MM.1S (cell line): ENCODE data around the gene ARHGAP26.

Source experiments
- DNase-seq: peaks from one replicate; pipeline ENCODE4 v3.0.0-alpha.2; 2015
- H2AFZ ChIP-seq: fragments of 300-600 bp; sonication (generic); 2 replicates; pipeline ENCODE4 v1.6.0; 2016; ENCODE audit warnings: antibody characterized with exemption, low read length
- H3F3A ChIP-seq: fragments of 300-600 bp; sonication (generic); 2 replicates; pipeline ENCODE4 v1.6.1; 2016; ENCODE audit warnings: mild to moderate bottlenecking, antibody characterized with exemption, low read length, moderate library complexity, mixed read lengths; ENCODE audit not compliant: insufficient read depth
- H3K27ac ChIP-seq: fragments of 300-600 bp; sonication (generic); 2 replicates; pipeline ENCODE4 v1.5.1; 2016; ENCODE audit warnings: mild to moderate bottlenecking, low read length
- H3K27me3 ChIP-seq: fragments of 300-600 bp; sonication (generic); replicated peaks from 2 replicates; pipeline ENCODE4 v1.6.0; 2016; ENCODE audit warnings: low read length; ENCODE audit not compliant: insufficient read depth
- H3K36me3 ChIP-seq: fragments of 300-600 bp; sonication (generic); replicated peaks from 2 replicates; pipeline ENCODE4 v1.6.1; 2016; ENCODE audit warnings: mild to moderate bottlenecking, low read length, mixed read lengths; ENCODE audit not compliant: insufficient read depth
- H3K4me1 ChIP-seq: fragments of 300-600 bp; sonication (generic); 2 replicates; pipeline ENCODE4 v1.6.1; 2016; ENCODE audit warnings: low read length, mixed read lengths
- H3K4me2 ChIP-seq: fragments of 300-600 bp; sonication (generic); 2 replicates; pipeline ENCODE4 v1.6.0; 2016; ENCODE audit warnings: low read depth, low read length
- H3K4me3 ChIP-seq: fragments of 300-600 bp; sonication (generic); 2 replicates; pipeline ENCODE4 v1.5.1; 2016; ENCODE audit warnings: low read length, mixed read lengths
- H3K79me2 ChIP-seq: fragments of 300-600 bp; sonication (generic); 2 replicates; pipeline ENCODE4 v1.6.1; 2016; ENCODE audit warnings: mixed run types, low read length, mixed read lengths
- H3K9ac ChIP-seq: fragments of 300-600 bp; sonication (generic); 2 replicates; pipeline ENCODE4 v1.6.1; 2016; ENCODE audit warnings: low read length, mixed read lengths
- H3K9me2 ChIP-seq: fragments of 300-600 bp; sonication (generic); replicated peaks from 2 replicates; pipeline ENCODE4 v1.6.1; 2016; ENCODE audit warnings: mild to moderate bottlenecking, low read length, mixed read lengths; ENCODE audit not compliant: insufficient read depth
- H3K9me3 ChIP-seq: fragments of 300-600 bp; sonication (generic); replicated peaks from 2 replicates; pipeline ENCODE4 v1.6.1; 2016; ENCODE audit warnings: mild to moderate bottlenecking, low read length, mixed read lengths; ENCODE audit not compliant: insufficient read depth
- H4K20me1 ChIP-seq: fragments of 300-600 bp; sonication (generic); 2 replicates; pipeline ENCODE4 v1.6.1; 2016; ENCODE audit warnings: mild to moderate bottlenecking, low read length, moderate library complexity, mixed read lengths; ENCODE audit not compliant: insufficient read depth
- EZH2 ChIP-seq: fragments of 300-600 bp; sonication (generic); optimal IDR thresholded peaks from 2 replicates; pipeline ENCODE3; 2017; ENCODE audit warnings: low read depth, mild to moderate bottlenecking, antibody characterized with exemption, low read length, mixed read lengths
- EZH2phosphoT487 ChIP-seq: fragments of 300-600 bp; sonication (generic); IDR thresholded peaks from 2 replicates; pipeline ENCODE4 v1.6.1; 2018; ENCODE audit warnings: antibody characterized with exemption, low read length
- TF ChIP-seq, protein P1 (sequence below): fragments of 300-600 bp; sonication (generic); IDR thresholded peaks from 2 replicates; pipeline ENCODE4 v1.5.1; 2016; ENCODE audit warnings: antibody characterized with exemption, low read length, mixed read lengths

Gene ARHGAP26

DNA sequence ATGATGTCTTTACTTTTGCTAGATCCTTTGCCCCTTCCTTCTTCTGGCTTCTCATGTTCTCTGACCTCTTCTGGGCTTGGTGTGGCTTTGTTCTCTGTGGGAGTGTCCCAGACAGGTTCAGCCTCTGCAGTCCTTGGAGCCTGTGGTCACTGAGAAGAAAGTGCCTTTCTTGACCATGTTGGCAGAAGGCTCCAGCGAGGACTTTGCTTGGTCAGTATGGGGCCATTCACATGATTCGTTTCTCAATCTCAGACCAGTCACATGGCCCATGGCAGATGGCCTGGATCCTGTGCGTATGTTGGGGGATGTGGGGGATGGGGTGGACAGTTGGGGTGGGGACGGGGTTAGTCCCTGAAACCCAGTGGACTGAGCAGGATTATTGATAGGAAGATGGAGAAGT, 274.1 kb downstream of the ARHGAP26 start:
- no peak overlapping the region for H3K4me2 ChIP-seq
- H3K36me3 ChIP-seq, result no peaks in the 10 kb centered on the region
- no peaks in the 10 kb centered on the region for H3K9me2 ChIP-seq

DNA sequence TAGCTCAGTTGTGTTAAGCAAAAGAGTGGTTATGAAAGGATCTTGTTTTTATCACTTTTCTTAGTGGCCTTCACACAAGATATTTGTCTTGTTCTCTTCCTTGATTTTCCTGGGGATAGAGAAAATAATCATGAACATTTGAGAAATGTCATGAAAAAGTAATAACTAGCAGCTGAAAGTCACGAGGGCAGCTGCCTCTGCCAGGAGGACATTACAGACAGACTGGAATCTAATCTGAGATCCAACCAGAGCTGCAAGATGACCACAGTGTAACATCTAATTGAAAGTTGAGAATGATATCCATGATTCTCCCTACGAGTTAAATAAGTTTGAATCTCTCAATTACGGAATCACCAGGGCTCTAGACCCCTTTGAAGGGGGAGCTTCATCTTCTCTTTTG, 274.9 kb downstream of the ARHGAP26 start:
- Histone ChIP-seq H3K9me3 (no peaks in the 10 kb centered on the region), H3K79me2 (no peaks in the 10 kb centered on the region), H3F3A (no peaks in the 10 kb centered on the region), H3K9me2 (no peaks in the 10 kb centered on the region), H2AFZ (no peak overlapping the region), H3K27me3 (no peaks in the 10 kb centered on the region), H3K9ac (no peak overlapping the region), H3K4me1 (peaks cover 6% of the 10 kb centered on the region; the same call in 1 of the 2 replicates), H3K4me2 (no peak overlapping the region), H3K36me3 (no peaks in the 10 kb centered on the region), H3K4me3 (no peak overlapping the region), H4K20me1 (no peaks in the 10 kb centered on the region), H3K27ac (no peak overlapping the region)
- TF ChIP-seq, protein P1, sequence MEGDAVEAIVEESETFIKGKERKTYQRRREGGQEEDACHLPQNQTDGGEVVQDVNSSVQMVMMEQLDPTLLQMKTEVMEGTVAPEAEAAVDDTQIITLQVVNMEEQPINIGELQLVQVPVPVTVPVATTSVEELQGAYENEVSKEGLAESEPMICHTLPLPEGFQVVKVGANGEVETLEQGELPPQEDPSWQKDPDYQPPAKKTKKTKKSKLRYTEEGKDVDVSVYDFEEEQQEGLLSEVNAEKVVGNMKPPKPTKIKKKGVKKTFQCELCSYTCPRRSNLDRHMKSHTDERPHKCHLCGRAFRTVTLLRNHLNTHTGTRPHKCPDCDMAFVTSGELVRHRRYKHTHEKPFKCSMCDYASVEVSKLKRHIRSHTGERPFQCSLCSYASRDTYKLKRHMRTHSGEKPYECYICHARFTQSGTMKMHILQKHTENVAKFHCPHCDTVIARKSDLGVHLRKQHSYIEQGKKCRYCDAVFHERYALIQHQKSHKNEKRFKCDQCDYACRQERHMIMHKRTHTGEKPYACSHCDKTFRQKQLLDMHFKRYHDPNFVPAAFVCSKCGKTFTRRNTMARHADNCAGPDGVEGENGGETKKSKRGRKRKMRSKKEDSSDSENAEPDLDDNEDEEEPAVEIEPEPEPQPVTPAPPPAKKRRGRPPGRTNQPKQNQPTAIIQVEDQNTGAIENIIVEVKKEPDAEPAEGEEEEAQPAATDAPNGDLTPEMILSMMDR, result no peak
- no peak for DNase-seq

More for the DNA sequence above, 274.1 kb downstream of the ARHGAP26 start:
- Histone ChIP-seq H3K9me3 (no peaks in the 10 kb centered on the region), H4K20me1 (no peaks in the 10 kb centered on the region), H3K4me3 (no peak overlapping the region), H3K4me1 (peaks cover 6% of the 10 kb centered on the region; the same call in 1 of the 2 replicates), H3K27me3 (no peaks in the 10 kb centered on the region), H3K79me2 (no peaks in the 10 kb centered on the region), H3F3A (no peaks in the 10 kb centered on the region), H2AFZ (no peak overlapping the region), H3K27ac (no peak overlapping the region), H3K9ac (no peak overlapping the region)
- TF ChIP-seq EZH2 (no peak), EZH2phosphoT487 (no peak)
- TF ChIP-seq, protein P1, result no peak
- no peak for DNase-seq

DNA sequence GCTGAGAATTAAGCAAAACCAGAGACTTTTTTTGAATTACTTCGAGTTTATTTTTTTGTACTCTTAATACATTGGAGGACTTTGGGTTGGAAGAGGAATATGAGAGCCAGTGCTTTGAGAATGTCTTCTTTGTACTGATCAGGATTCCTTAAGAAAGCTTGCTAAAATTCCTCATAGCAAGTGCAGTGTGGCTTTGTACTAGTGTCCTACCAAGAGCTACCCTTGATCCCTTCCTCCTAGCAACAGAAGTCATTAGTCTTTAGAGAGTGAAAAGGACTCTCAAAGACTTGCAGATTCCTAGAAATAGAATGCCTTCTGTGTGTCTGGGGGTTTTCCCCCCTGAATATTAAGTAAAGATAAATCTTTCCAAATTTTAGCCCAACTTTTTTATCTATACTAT, 276.1 kb downstream of the ARHGAP26 start:
- TF ChIP-seq EZH2phosphoT487 (no peak), EZH2 (no peak)
- TF ChIP-seq, protein P1, result no peak
- Histone ChIP-seq H3K9ac (no peak overlapping the region), H3K79me2 (no peaks in the 10 kb centered on the region), H3K4me2 (no peak overlapping the region), H3K4me1 (peaks cover 8% of the 10 kb centered on the region; the same call in 1 of the 2 replicates), H3F3A (no peaks in the 10 kb centered on the region), H3K27me3 (no peaks in the 10 kb centered on the region), H4K20me1 (no peaks in the 10 kb centered on the region), H3K4me3 (no peak overlapping the region), H3K36me3 (no peaks in the 10 kb centered on the region), H2AFZ (no peak overlapping the region), H3K9me2 (no peaks in the 10 kb centered on the region), H3K9me3 (no peaks in the 10 kb centered on the region), H3K27ac (no peak overlapping the region)
- no peak for DNase-seq
